IPS-NIHi7 (cell line): Measurements from ENCODE around the gene RASGRF2.
A peak's percentile ranks its signal among the peaks of the same experiment; 100 is the strongest.

ENCODE experiments used
- DNase-seq: peaks from one replicate; pipeline ENCODE4 v3.0.0; 2012; ENCODE audit warnings: mixed read lengths; ENCODE audit errors: extremely low spot score

RASGRF2 gene

GRCh38 chr5:81134566-81134965 is 174.4 kb downstream of the RASGRF2 start:
- no peak for DNase-seq

- no peak for DNase-seq
Observed at GRCh38 chr5:81136557-81136956, 176.4 kb downstream of the RASGRF2 start.

- no peak for DNase-seq
Observed at GRCh38 chr5:81137833-81138232, 177.7 kb downstream of the RASGRF2 start.

- DNase-seq = no peak
Observed at GRCh38 chr5:81140441-81140840, 180.3 kb downstream of the RASGRF2 start.

- DNase-seq = no peak
Observed at GRCh38 chr5:81140943-81141342, 180.8 kb downstream of the RASGRF2 start.

GRCh38 chr5:81142108-81142507 is 181.9 kb downstream of the RASGRF2 start:
- DNase-seq = no peak

- no peak for DNase-seq
Observed at GRCh38 chr5:81145329-81145935, 185.3 kb downstream of the RASGRF2 start.

GRCh38 chr5:81146031-81146430 is 185.9 kb downstream of the RASGRF2 start:
- DNase-seq = no peak

GRCh38 chr5:81147011-81147885 is 187.1 kb downstream of the RASGRF2 start:
- DNase-seq = no peak

GRCh38 chr5:81147886-81148571 is 187.9 kb downstream of the RASGRF2 start:
- no peak for DNase-seq

- DNase-seq = no peak
Observed at GRCh38 chr5:81151546-81151945, 191.4 kb downstream of the RASGRF2 start.

GRCh38 chr5:81154725-81155124 is 194.6 kb downstream of the RASGRF2 start:
- DNase-seq = no peak

- DNase-seq = no peak
Observed at GRCh38 chr5:81156732-81157131, 196.6 kb downstream of the RASGRF2 start.

GRCh38 chr5:81161012-81161601 is 200.9 kb downstream of the RASGRF2 start:
- no peak for DNase-seq

GRCh38 chr5:81162501-81162900 is 202.3 kb downstream of the RASGRF2 start:
- DNase-seq = no peak

- DNase-seq = no peak
Observed at GRCh38 chr5:81163651-81164050, 203.5 kb downstream of the RASGRF2 start.

GRCh38 chr5:81164476-81164875 is 204.3 kb downstream of the RASGRF2 start:
- no peak for DNase-seq

- no peak for DNase-seq
Observed at GRCh38 chr5:81164936-81165335, 204.8 kb downstream of the RASGRF2 start.

GRCh38 chr5:81165493-81166119 is 205.4 kb downstream of the RASGRF2 start:
- DNase-seq = peak; percentile 89

- no peak for DNase-seq
Observed at GRCh38 chr5:81166430-81166829, 206.3 kb downstream of the RASGRF2 start.

GRCh38 chr5:81167078-81167477 is 206.9 kb downstream of the RASGRF2 start:
- DNase-seq = no peak

GRCh38 chr5:81167544-81167943 is 207.4 kb downstream of the RASGRF2 start:
- no peak for DNase-seq
